BLaER1 (cell line): ENCODE results near the gene RTN4R.
"Not testable (repeated sequence)": the region's sequence is repeated elsewhere in the genome, so short reads cannot be mapped to it uniquely, and the experiment has no call there.

Experiments used
- H3K27ac ChIP-seq: shearing (Covaris generic); formaldehyde crosslinking; 2 replicates; pipeline ENCODE4 v1.8.1; 2022
- H3K27me3 ChIP-seq: shearing (Covaris generic); formaldehyde crosslinking; 2 replicates; pipeline ENCODE4 v1.8.1; 2022
- H3K36me3 ChIP-seq: shearing (Covaris generic); formaldehyde crosslinking; 2 replicates; pipeline ENCODE4 v1.8.1; 2022
- H3K4me1 ChIP-seq: shearing (Covaris generic); formaldehyde crosslinking; 2 replicates; pipeline ENCODE4 v1.8.1; 2022
- H3K4me2 ChIP-seq: shearing (Covaris generic); formaldehyde crosslinking; 2 replicates; pipeline ENCODE4 v1.8.1; 2022
- H3K4me3 ChIP-seq: shearing (Covaris generic); formaldehyde crosslinking; 2 replicates; pipeline ENCODE4 v1.8.1; 2022
- H3K9ac ChIP-seq: shearing (Covaris generic); formaldehyde crosslinking; 2 replicates; pipeline ENCODE4 v1.8.1; 2022
- H3K9me3 ChIP-seq: shearing (Covaris generic); formaldehyde crosslinking; 2 replicates; pipeline ENCODE4 v1.8.1; 2022
- H4K20me1 ChIP-seq: shearing (Covaris generic); formaldehyde crosslinking; 2 replicates; pipeline ENCODE4 v1.8.1; 2022
- Cebpa-rat ChIP-seq: shearing (Covaris generic); IDR thresholded peaks from 2 replicates; pipeline ENCODE4 v1.8.1; 2022

RTN4R gene

DNA sequence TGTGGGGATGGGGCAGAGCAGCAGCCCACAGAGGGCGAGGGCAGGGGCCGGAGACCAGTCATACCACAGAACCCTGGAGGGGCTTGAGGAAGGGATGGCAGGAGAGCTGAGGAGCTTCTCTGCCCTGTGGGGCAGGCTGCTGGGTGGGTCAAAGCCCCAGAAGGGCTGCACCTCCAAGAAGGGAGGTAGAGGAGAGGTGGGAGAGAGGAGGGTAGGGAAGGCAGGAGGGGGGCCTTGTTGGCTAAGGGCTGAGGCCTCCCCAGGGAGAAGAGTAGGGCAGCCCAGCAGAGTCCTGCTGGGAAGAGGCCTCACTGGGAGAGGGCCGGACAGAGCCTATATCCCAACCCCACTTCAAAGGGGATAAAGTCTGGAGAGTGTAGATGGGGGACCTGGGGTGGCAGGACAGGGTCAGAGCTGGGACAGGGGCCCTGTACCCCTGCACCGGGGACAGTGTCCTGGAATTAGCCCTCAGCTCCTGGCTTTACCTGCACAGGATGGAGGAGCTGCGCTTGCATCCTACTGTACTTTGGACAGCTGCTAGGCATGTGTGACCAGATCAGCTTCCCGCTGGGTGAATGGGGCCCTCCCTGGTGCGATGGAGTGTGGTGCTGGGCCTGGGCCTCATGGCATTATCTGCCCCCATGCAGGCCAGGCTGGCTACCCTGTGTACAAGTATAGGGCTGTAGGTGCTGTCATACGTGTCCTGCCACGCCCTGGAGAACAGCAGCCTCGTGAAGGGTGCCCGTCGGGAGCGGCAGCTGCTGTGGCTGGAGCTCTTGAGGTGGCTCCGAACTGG lies 44.5 kb upstream of the RTN4R start:
- Histone ChIP-seq H3K4me1 (peaks cover 61% of the 10 kb centered on the region), H3K36me3 (peaks cover 6% of the 10 kb centered on the region; the same call in 1 of the 2 replicates), H3K27me3 (no peaks in the 10 kb centered on the region), H3K4me3 (no peak overlapping the region), H3K4me2 (peak overlapping the region; percentile 43), H3K27ac (0 out of 2 replicates have a peak overlapping the region, but pooled peaks have one; percentile 18), H3K9ac (peak overlapping the region; percentile 26; the same call in 1 of the 2 replicates), H4K20me1 (peaks cover 18% of the 10 kb centered on the region), H3K9me3 (no peaks in the 10 kb centered on the region)
- TF ChIP-seq Cebpa-rat = no peak

DNA sequence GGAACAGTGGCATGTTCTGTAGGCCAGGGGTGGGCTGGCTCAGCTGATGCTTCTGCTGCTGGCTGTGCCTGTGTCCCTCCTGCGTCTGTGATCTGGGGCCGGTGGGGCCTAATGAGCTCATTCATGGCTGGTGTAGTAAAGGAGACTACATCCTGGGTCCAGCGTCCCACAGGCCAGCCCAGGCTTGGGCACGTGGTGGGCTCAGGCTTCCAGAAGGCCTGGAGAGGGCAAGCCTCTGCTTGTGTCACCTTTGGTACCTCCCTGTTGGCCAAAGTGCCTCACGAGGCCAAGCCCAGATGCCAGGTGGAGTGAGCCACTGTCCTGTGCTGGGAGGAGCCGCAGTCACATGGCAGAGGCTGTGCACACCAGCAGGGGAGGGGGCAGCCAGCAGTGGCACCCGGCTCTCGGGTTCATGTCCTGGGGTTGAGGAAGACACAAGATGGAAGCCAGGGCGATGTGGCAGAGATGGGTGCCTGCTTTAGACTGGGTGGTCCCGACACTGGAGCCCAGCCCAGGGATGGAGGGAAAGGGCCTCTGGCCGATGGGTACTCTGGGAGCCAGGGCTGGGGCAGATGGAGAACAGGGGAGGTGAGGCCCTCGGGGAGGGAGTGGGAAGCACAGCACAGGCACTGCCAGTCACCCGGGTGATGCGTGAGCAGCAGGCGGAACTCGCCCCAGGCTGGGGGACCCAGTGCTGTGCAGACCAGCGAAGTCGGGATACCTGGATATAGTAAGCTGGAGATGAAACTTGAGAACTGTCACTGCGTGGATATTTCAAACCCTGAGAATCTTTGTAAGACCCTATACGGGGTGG lies 43.3 kb upstream of the RTN4R start:
- H3K4me2 ChIP-seq, H3K27me3 ChIP-seq, H4K20me1 ChIP-seq, H3K36me3 ChIP-seq, H3K9me3 ChIP-seq, H3K9ac ChIP-seq, H3K4me3 ChIP-seq, H3K27ac ChIP-seq: not testable (repeated sequence)
- H3K4me1 ChIP-seq = peaks cover 61% of the 10 kb centered on the region

DNA sequence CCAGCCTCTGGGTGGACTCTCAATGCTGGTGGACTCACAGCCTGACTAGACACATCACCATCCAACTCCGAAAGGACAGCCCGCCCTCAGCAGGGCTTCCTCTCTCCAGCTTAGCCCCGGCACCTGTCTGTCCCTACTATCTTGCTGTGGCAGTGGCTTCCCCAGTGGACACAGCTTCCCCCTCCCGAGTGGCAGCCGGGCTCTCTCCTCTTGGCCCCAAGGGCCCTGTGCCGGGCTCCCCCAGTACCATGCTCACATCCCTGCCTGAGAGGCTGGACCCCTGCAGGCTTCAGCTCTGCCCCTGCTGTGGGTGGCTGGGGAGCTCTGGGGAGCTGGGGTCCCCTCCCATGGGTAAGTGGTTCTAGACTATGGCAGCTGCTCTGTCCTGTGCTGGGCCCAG lies 42.7 kb upstream of the RTN4R start:
- H3K9me3 ChIP-seq, H3K4me2 ChIP-seq, H3K4me3 ChIP-seq, H3K27me3 ChIP-seq, H3K36me3 ChIP-seq, H3K27ac ChIP-seq, H4K20me1 ChIP-seq, H3K9ac ChIP-seq: not testable (repeated sequence)
- H3K4me1 ChIP-seq = peaks cover 61% of the 10 kb centered on the region

- not testable (repeated sequence) for H3K36me3 ChIP-seq, H3K9me3 ChIP-seq, H3K4me2 ChIP-seq, H3K4me3 ChIP-seq, H4K20me1 ChIP-seq, H3K27ac ChIP-seq, H3K27me3 ChIP-seq, H3K9ac ChIP-seq
- peaks cover 61% of the 10 kb centered on the region for H3K4me1 ChIP-seq
Measured at GRCh38 chr22:20310180-20310579, 42.1 kb upstream of the RTN4R start.

DNA sequence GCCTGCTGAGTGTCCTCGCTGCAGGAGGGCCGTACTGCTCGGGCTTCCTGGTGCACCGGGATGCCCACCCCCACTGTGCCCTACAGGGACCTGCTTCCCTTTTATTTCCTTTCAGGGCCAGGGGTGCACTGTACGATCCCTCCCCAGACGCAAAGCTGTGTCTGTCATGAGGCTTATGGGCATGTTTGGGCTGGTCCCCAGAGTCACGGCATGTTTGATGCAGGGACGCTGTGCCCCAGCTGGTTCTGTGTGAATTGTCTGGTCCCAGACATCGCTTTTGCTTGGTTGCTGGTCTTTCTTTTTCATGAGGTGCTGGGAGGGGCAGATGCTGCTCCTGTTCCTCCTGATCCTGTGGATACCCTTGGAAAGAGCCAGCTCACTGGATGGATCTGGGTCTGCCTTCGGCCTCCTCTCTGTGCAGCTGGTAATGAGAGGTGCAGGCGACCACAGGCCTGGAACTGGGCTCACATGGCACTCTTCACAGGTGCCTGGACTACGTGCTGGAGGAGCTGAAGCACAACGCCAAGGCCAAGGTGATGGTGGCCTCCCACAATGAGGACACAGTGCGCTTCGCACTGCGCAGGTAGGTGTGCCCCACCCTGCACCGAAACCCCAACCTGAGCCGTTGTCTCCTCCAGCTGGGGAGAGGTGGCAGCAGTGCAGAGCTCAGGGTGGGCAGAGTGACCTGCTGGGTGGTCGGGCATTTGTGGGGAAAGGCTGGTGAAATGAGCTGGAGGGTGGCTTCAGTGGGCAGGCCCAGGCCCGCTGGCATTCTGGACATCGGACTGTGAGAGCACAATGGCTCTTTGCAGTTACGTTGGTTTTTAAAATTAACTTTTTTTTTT lies 40.9 kb upstream of the RTN4R start:
- peaks cover 58% of the 10 kb centered on the region for H3K4me1 ChIP-seq
- H4K20me1 ChIP-seq, H3K36me3 ChIP-seq, H3K9ac ChIP-seq, H3K27me3 ChIP-seq, H3K27ac ChIP-seq, H3K4me3 ChIP-seq, H3K9me3 ChIP-seq: not testable (repeated sequence)
- peak overlapping the region; percentile 65 for H3K4me2 ChIP-seq

DNA sequence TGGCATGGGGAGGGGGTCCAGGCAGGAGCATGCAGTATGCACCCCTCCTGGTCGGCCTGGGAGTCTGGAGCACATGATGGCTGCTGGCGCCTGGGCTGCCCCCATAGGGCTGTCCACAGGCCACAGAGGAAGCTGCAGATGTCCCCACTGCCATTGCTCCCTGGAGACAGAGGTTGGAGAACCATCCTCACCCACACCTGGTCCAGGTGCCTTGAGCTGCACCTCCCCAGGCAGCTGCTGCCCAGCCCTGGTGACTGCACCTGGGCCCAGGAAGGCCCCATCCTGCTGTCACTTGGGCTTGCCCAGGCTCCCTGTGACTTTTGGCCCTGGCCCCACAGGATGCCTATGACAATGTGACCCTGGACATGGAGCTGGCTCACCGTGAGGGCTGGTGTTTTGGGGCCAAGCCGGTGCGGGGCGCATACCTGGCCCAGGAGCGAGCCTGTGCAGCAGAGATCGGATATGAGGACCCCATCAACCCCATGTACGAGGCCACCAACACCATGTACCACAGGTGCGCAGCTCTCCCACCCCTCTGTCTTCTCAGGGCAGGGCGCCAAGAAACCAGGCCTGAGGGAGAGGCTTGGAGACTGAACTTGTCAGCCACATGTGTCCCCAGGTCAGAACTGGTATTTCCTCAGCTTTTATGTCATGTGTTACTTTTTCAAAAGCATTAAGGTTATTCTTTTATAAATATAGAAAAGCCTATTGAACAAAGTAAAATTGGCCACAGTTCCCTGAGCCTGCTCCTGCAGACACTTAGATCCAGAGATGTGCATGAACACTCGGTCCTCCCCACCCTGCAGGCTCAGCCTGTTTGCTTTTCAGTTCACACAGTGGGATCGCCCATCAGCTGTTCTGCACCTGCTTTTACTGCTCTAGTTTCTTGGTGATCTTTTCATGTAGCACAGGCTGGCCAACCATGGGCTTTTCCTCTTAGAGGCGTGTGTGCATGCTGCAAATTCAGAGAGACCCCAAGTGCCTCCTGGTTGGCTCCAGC lies 39.6 kb upstream of the RTN4R start:
- not testable (repeated sequence) for H3K27me3 ChIP-seq, H4K20me1 ChIP-seq, H3K27ac ChIP-seq, H3K9me3 ChIP-seq, H3K36me3 ChIP-seq, H3K9ac ChIP-seq, H3K4me3 ChIP-seq
- Histone ChIP-seq H3K4me2 (peak overlapping the region; percentile 74), H3K4me1 (peaks cover 55% of the 10 kb centered on the region)

GRCh38 chr22:20306646-20307447 lies 38.7 kb upstream of the RTN4R start:
- not testable (repeated sequence) for H3K36me3 ChIP-seq, H3K27me3 ChIP-seq

DNA sequence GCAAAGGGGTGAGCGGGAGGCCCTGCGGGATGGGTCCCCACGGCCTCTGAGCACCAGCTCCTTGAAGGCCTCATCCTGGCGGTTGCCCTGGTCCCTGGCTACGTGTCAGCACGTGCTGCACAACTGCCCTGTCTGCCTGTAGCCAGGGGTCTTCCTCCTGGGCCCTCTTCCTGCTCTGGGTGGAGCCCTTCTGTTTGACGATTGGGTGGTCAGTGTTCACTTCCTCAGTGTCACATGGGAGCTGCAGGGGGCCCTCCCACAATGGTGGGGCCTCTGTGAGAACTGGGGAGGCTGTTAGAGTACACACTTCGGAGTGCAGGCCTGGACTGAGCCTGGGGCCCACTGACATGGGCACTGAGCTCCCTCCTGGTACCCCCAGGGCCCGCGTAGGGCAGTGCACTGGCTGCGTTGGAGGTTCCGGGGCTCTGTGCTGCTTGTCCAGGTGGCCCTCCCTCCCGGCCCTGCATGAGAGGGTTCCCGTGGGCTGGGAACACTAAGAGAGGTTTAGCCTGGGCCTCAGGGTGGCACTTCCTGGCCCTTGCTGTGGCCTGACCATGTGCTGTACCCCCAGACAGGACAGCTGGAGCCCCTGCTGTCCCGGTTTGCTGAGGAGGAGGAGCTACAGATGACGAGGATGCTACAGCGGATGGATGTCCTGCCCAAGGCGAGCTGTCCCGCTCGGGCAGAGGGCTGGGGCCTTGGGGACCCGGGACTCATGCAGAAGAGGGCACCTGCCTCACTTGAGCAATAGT lies 38.0 kb upstream of the RTN4R start:
- H3K27ac ChIP-seq = peak overlapping the region; percentile 58
- no peak overlapping the region for H3K9ac ChIP-seq
- peak overlapping the region; percentile 74 for H3K4me2 ChIP-seq
- no peaks in the 10 kb centered on the region for H3K9me3 ChIP-seq
- no peaks in the 10 kb centered on the region for H3K36me3 ChIP-seq
- no peaks in the 10 kb centered on the region for H3K27me3 ChIP-seq
- no peaks in the 10 kb centered on the region for H4K20me1 ChIP-seq
- peaks cover 45% of the 10 kb centered on the region for H3K4me1 ChIP-seq
- TF ChIP-seq Cebpa-rat = no peak
- H3K4me3 ChIP-seq = no peak overlapping the region

More at GRCh38 chr22:20306646-20307447, 38.7 kb upstream of the RTN4R start:
- H3K4me3 ChIP-seq, H3K9me3 ChIP-seq, H3K9ac ChIP-seq, H3K27ac ChIP-seq, H4K20me1 ChIP-seq: not testable (repeated sequence)
- Histone ChIP-seq H3K4me1 (peaks cover 46% of the 10 kb centered on the region), H3K4me2 (peak overlapping the region; percentile 74)

DNA sequence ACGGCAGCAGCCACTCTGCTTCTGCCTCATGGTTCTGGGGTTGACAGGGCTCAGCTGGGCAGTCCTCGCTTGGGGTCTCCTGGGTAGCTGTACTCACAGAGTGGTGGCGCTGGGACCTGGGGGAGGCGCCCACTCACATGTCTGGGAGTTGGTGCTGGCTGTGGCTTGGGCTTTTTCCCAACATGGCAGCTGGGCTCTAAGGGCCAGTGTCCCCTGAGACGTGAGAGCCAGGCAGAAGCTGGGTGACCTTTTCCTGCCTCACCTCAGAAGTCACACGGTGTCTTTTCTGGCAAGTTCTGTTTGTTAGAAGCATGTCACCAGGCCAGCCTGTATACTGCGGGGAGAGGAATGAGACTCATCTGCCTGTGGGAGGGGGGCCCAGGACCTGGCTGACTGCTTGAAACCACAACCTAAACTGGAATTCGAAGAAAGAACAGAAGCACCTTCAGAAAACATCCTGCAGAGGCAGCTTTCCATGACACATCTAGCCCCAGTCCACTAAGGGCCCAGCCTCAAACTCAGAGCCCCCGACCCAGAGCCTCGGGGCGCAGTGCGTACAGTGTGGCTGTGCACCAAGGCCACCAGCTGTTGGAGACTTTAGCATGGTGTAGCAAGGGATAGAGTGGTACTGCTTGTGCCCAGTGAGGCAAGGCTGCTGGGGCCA lies 37.2 kb upstream of the RTN4R start:
- not testable (repeated sequence) for H4K20me1 ChIP-seq, H3K9me3 ChIP-seq, H3K4me3 ChIP-seq, H3K36me3 ChIP-seq, H3K27ac ChIP-seq, H3K27me3 ChIP-seq, H3K9ac ChIP-seq
- H3K4me1 ChIP-seq = peaks cover 45% of the 10 kb centered on the region
- peak overlapping the region; percentile 74 for H3K4me2 ChIP-seq
